Measurements from ENCODE around the gene MCOLN1. TPM values are rescaled to one million over a fixed set of nuclear protein-coding genes. Genes with fewer than 3 reads are reported as not detected.

Gene MCOLN1
- total and polyA plus RNA-seq, 12 donors, result 10.4 to 34.9 (median 15.1) TPM

- no peak for TF ChIP-seq CTCF (IDR thresholded peaks at IDR 0.05)
- DNase-seq (no peak), ATAC-seq (peak in 1 of 8 donors; percentile 4)
- H3K27ac ChIP-seq, result peak overlapping the region in 9 of 10 donors; percentile 7 to 88 (median 56)
- intact Hi-C loops (cut with DNase I), result loop anchor here in 3 of 10 donors (5.0 to 10.0 kb wide), 2 partner anchors 34 to 127 kb away; partner anchors contain the start of gene PEX11G (in 2 of the 3)
- peaks cover 0 to 42% (median 6%) of the 10 kb centered on the region in 9 donors for H3K36me3 ChIP-seq
- WGBS, 2 donors, result 47 to 49% methylated on average over 10 of the region's 10 CpGs
- H3K27me3 ChIP-seq, result peaks cover 0 to 4% (median 0%) of the 10 kb centered on the region in 7 donors
- no peaks in the 10 kb centered on the region for H3K9me3 ChIP-seq
- peaks cover 12 to 32% (median 26%) of the 10 kb centered on the region in 9 donors for H3K4me1 ChIP-seq
- H3K4me3 ChIP-seq, result peak overlapping the region; percentile 9 to 98 (median 82)
These were observed 813 bp upstream of the MCOLN1 start for GRCh38 chr19:7521551-7522071.

DNA sequence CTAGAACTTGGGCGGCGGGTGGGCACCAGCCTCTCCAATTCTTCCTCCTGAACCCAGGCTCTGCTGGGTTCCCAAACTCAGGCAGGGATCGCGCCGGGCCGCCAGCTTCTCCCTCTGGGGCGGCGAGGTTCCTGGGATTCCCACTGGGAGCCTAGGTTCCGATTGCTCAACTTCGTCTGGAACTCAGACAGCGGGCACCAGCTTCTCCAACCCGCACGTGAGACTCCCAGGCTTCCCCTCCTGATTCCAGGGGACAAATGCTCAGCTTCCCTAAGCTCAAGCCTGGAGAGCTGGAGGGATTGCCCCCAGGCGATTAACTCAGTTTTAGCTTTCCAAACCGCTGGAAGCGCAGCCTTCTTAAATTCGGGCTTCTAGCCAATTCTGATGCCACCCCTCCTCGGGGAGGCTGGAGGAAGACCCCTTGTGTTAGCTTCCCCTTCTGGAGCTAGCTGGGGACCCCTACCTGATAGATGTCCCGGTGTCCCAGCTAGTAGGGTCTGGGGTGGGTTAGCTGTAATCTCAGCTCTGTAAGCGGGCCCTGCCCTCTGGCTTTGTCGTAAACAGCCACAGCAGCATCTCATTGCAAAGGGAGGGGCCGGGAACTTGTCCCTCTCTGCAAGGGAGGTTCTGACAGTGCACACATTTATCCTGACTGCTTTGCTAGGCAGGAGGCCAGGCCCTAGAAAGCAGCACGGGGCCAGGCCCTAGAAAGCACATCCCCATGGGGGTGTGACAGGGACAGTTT lies 671 bp downstream of the MCOLN1 start:
- peaks cover 7 to 33% (median 19%) of the 10 kb centered on the region in 9 donors for H3K4me1 ChIP-seq
- no peak for TF ChIP-seq CTCF (IDR thresholded peaks at IDR 0.05)
- no peaks in the 10 kb centered on the region for H3K27me3 ChIP-seq
- H3K4me3 ChIP-seq, result peak overlapping the region; percentile 76 to 98 (median 82)
- DNase-seq (no peak), ATAC-seq (peak in 1 of 8 donors; percentile 1)
- intact Hi-C loops (cut with DNase I), result loop anchor here in 3 of 10 donors (5.0 to 10.0 kb wide), 2 partner anchors 36 to 128 kb away; partner anchors contain the start of gene PEX11G (in 2 of the 3)
- H3K27ac ChIP-seq, result peak overlapping the region in 8 of 10 donors; percentile 40 to 88 (median 60)
- H3K36me3 ChIP-seq, result peaks cover 0 to 57% (median 6%) of the 10 kb centered on the region in 9 donors
- 7 to 10% methylated on average over 23 of the region's 23 CpGs for WGBS, 2 donors
- H3K9me3 ChIP-seq, result no peaks in the 10 kb centered on the region

DNA sequence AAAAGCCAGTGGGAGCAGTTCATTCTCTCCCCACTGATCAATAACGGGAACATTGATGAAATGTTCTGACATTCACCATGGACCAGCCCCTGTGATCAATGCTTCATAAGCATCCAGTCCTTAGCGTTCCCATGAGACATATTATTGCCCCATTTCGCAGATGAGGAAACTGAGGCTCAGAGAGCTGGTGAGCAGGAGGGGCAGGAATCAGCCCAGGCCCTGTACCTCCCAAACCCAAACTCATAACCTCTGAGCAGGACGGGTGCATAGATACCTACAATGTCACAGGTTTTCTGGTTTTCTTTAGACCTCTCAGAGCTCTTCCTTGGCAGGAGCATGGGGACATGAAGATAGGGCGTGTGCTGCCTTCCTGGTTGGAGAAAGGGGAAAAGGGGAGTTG lies 2.1 kb downstream of the MCOLN1 start:
- peaks cover 0 to 66% (median 6%) of the 10 kb centered on the region in 9 donors for H3K36me3 ChIP-seq
- H3K9me3 ChIP-seq, result no peaks in the 10 kb centered on the region
- no peak for DNase-seq
- TF ChIP-seq CTCF (IDR thresholded peaks at IDR 0.05), result no peak
- no peak overlapping the region for H3K4me3 ChIP-seq
- WGBS, 2 donors, result 91 to 97% methylated on average over 5 of the region's 5 CpGs
- H3K4me1 ChIP-seq, result peaks cover 7 to 33% (median 19%) of the 10 kb centered on the region in 9 donors
- no peaks in the 10 kb centered on the region for H3K27me3 ChIP-seq
- ATAC-seq, result no peak
- no peak overlapping the region for H3K27ac ChIP-seq
- intact Hi-C loops (cut with DNase I), result loop anchor here in 3 of 10 donors (5.0 to 10.0 kb wide), 2 partner anchors 37 to 130 kb away; partner anchors contain the start of gene PEX11G (in 2 of the 3)

- H3K4me3 ChIP-seq, result no peak overlapping the region
- intact Hi-C loops (cut with DNase I), result loop anchor here in 3 of 10 donors (5.0 to 10.0 kb wide), 2 partner anchors 38 to 130 kb away; partner anchors contain the start of gene PEX11G (in 2 of the 3)
- H3K36me3 ChIP-seq, result peaks cover 0 to 66% (median 6%) of the 10 kb centered on the region in 9 donors
- TF ChIP-seq CTCF (IDR thresholded peaks at IDR 0.05), result no peak
- no peaks in the 10 kb centered on the region for H3K27me3 ChIP-seq
- ATAC-seq, result no peak
- H3K4me1 ChIP-seq, result peaks cover 7 to 33% (median 19%) of the 10 kb centered on the region in 9 donors
- H3K9me3 ChIP-seq, result no peaks in the 10 kb centered on the region
- no peak for DNase-seq
- WGBS, 2 donors, result 96% methylated on average over 20 of the region's 20 CpGs
- H3K27ac ChIP-seq, result no peak overlapping the region
These were observed 2.7 kb downstream of the MCOLN1 start for GRCh38 chr19:7524992-7525739.

Measured in heart right ventricle (tissue), 16 donors.